GM18520 (cell line): ENCODE results near the gene TMC8.

Experiments
- ATAC-seq: cut with Tn5 transposase; IDR thresholded peaks from one replicate; pipeline ENCODE4 v1.9.1; 2021; ENCODE audit not compliant: unreplicated experiment

TMC8 gene

GRCh38 chr17:78124081-78124835, 6.3 kb upstream of the TMC8 start:
- ATAC-seq: no peak

GRCh38 chr17:78124836-78125137, 5.8 kb upstream of the TMC8 start:
- no peak for ATAC-seq

GRCh38 chr17:78125138-78125913, 5.2 kb upstream of the TMC8 start:
- ATAC-seq: no peak

- ATAC-seq: no peak
Measured at GRCh38 chr17:78125976-78126894, 4.3 kb upstream of the TMC8 start.

GRCh38 chr17:78126895-78127238, 3.7 kb upstream of the TMC8 start:
- ATAC-seq: no peak

GRCh38 chr17:78127239-78127887, 3.2 kb upstream of the TMC8 start:
- ATAC-seq: no peak

- no peak for ATAC-seq
Measured at GRCh38 chr17:78127888-78128550, 2.6 kb upstream of the TMC8 start.

- ATAC-seq: no peak
Measured at GRCh38 chr17:78128551-78129350, 1.8 kb upstream of the TMC8 start, which contains the start of gene TMC6. Gene TMC6, minus strand, starts transcription at chr17:78128755. Its CDS starts 1,923 bp downstream, at chr17:78126832.

GRCh38 chr17:78129351-78130089, 1.1 kb upstream of the TMC8 start:
- no peak for ATAC-seq

- no peak for ATAC-seq
Measured at GRCh38 chr17:78130090-78130436, 508 bp upstream of the TMC8 start.

GRCh38 chr17:78131172-78132083, 857 bp downstream of the TMC8 start:
- ATAC-seq: no peak

- ATAC-seq: no peak
Measured at GRCh38 chr17:78132084-78132676, 1.6 kb downstream of the TMC8 start.

GRCh38 chr17:78132767-78133178, 2.2 kb downstream of the TMC8 start:
- no peak for ATAC-seq

- ATAC-seq: no peak
Measured at GRCh38 chr17:78133179-78133951, 2.8 kb downstream of the TMC8 start.

GRCh38 chr17:78133971-78134898, 3.7 kb downstream of the TMC8 start:
- no peak for ATAC-seq

GRCh38 chr17:78134899-78135385, 4.4 kb downstream of the TMC8 start:
- ATAC-seq: no peak
